A673 (cell line): ENCODE results near the gene TNPO3.

ENCODE experiments used
- CTCF ChIP-seq: fragments of 300-800, 200-600 bp; sonication (generic); conservative IDR thresholded peaks from 2 replicates; pipeline ENCODE4 v1.5.1; 2017; ENCODE audit warnings: low read depth, mild to moderate bottlenecking, antibody characterized with exemption, low read length, moderate library complexity, mixed read lengths
- EZH2 ChIP-seq: fragments of 200-600 bp; sonication (generic); IDR thresholded peaks from 2 replicates; pipeline ENCODE4 v1.6.1; 2017; ENCODE audit warnings: borderline replicate concordance, low read depth, mild to moderate bottlenecking, mixed read lengths, antibody characterized with exemption, low read length; ENCODE audit not compliant: poor library complexity, severe bottlenecking

- TF ChIP-seq CTCF (no peak), EZH2 (peak; percentile 63)
Measured at GRCh38 chr7:128937647-128938543, 117.0 kb downstream of the TNPO3 start, which contains the start of gene IRF5.
